Endothelial cell (in vitro differentiated cells): ENCODE data around the gene CETN3. TPM values are rescaled to one million over a fixed set of nuclear protein-coding genes. Genes with fewer than 3 reads are reported as not detected.

ENCODE experiments used
- DNase-seq: peaks from one replicate; pipeline ENCODE4 v3.0.0; 2021; ENCODE audit warnings: low spot score
- H3K27ac Mint-ChIP-seq: one replicate; pipeline ENCODE4 v1.8.0; 2021; ENCODE audit warnings: mixed read lengths, inconsistent platforms; ENCODE audit not compliant: unreplicated experiment
- H3K27me3 Mint-ChIP-seq: one replicate; pipeline ENCODE4 v1.8.0; 2021; ENCODE audit warnings: mild to moderate bottlenecking, moderate library complexity, mixed read lengths, inconsistent platforms; ENCODE audit not compliant: unreplicated experiment
- H3K36me3 Mint-ChIP-seq: one replicate; pipeline ENCODE4 v1.8.0; 2021; ENCODE audit warnings: mild to moderate bottlenecking, low read depth, mixed read lengths, inconsistent platforms; ENCODE audit not compliant: unreplicated experiment
- H3K4me1 Mint-ChIP-seq: one replicate; pipeline ENCODE4 v1.8.0; 2021; ENCODE audit warnings: mild to moderate bottlenecking, mixed read lengths, inconsistent platforms; ENCODE audit not compliant: unreplicated experiment
- H3K4me3 Mint-ChIP-seq: one replicate; pipeline ENCODE4 v1.8.0; 2021; ENCODE audit warnings: mild to moderate bottlenecking, mixed read lengths, inconsistent platforms; ENCODE audit not compliant: unreplicated experiment
- H3K9me3 Mint-ChIP-seq: one replicate; pipeline ENCODE4 v1.8.0; 2021; ENCODE audit warnings: mixed read lengths, inconsistent platforms; ENCODE audit not compliant: unreplicated experiment
- total RNA-seq: library from RNA; stranded (reverse); fragmentation: NEBNext Ultra II Directional; extraction: Animal tissue kit (Norgen Biotek cat#: 25700); gene quantifications from one replicate; pipeline ENCODE4 v1.2.1, GENCODE V29; 2021; ENCODE audit not compliant: unreplicated experiment
- TF ChIP-seq, protein P1 (sequence below): fragments of 200-600 bp; sonication (generic); IDR thresholded peaks from one replicate; pipeline ENCODE4 v1.5.0; 2021; ENCODE audit warnings: antibody characterized with exemption; ENCODE audit not compliant: unreplicated experiment

CETN3 gene
- total RNA-seq, 1 donor from 2014 or later: 20.4 TPM

- no peaks in the 10 kb centered on the region for H3K4me1 Mint-ChIP-seq
These were observed 24.7 kb upstream of the CETN3 start for GRCh38 chr5:90434116-90434714.

GRCh38 chr5:90424245-90424644 lies 14.7 kb upstream of the CETN3 start:
- no peak overlapping the region for H3K27ac Mint-ChIP-seq
- no peak overlapping the region for H3K4me3 Mint-ChIP-seq
- TF ChIP-seq, protein P1, sequence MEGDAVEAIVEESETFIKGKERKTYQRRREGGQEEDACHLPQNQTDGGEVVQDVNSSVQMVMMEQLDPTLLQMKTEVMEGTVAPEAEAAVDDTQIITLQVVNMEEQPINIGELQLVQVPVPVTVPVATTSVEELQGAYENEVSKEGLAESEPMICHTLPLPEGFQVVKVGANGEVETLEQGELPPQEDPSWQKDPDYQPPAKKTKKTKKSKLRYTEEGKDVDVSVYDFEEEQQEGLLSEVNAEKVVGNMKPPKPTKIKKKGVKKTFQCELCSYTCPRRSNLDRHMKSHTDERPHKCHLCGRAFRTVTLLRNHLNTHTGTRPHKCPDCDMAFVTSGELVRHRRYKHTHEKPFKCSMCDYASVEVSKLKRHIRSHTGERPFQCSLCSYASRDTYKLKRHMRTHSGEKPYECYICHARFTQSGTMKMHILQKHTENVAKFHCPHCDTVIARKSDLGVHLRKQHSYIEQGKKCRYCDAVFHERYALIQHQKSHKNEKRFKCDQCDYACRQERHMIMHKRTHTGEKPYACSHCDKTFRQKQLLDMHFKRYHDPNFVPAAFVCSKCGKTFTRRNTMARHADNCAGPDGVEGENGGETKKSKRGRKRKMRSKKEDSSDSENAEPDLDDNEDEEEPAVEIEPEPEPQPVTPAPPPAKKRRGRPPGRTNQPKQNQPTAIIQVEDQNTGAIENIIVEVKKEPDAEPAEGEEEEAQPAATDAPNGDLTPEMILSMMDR: no peak
- H3K27me3 Mint-ChIP-seq: no peaks in the 10 kb centered on the region
- no peaks in the 10 kb centered on the region for H3K36me3 Mint-ChIP-seq
- H3K4me1 Mint-ChIP-seq: no peaks in the 10 kb centered on the region
- DNase-seq: no peak
- H3K9me3 Mint-ChIP-seq: no peaks in the 10 kb centered on the region

More at GRCh38 chr5:90434116-90434714, 24.7 kb upstream of the CETN3 start:
- Mint-ChIP-seq H3K36me3 (no peaks in the 10 kb centered on the region), H3K27ac (no peak overlapping the region), H3K9me3 (no peaks in the 10 kb centered on the region), H3K27me3 (no peaks in the 10 kb centered on the region), H3K4me3 (no peak overlapping the region)
- peak; percentile 54 for DNase-seq
- TF ChIP-seq, protein P1: peak; percentile 52

GRCh38 chr5:90421136-90421535 lies 11.6 kb upstream of the CETN3 start:
- H3K4me1 Mint-ChIP-seq: no peaks in the 10 kb centered on the region
- no peak overlapping the region for H3K27ac Mint-ChIP-seq
- H3K4me3 Mint-ChIP-seq: no peak overlapping the region
- H3K9me3 Mint-ChIP-seq: no peaks in the 10 kb centered on the region
- H3K36me3 Mint-ChIP-seq: no peaks in the 10 kb centered on the region
- H3K27me3 Mint-ChIP-seq: no peaks in the 10 kb centered on the region
- TF ChIP-seq, protein P1: no peak
- DNase-seq: peak; percentile 28

GRCh38 chr5:90418214-90418613 lies 8.7 kb upstream of the CETN3 start:
- H3K4me1 Mint-ChIP-seq: no peaks in the 10 kb centered on the region
- TF ChIP-seq, protein P1: no peak
- H3K27ac Mint-ChIP-seq: no peak overlapping the region
- H3K27me3 Mint-ChIP-seq: no peaks in the 10 kb centered on the region
- H3K9me3 Mint-ChIP-seq: no peaks in the 10 kb centered on the region
- no peaks in the 10 kb centered on the region for H3K36me3 Mint-ChIP-seq
- DNase-seq: no peak
- H3K4me3 Mint-ChIP-seq: no peak overlapping the region

- Mint-ChIP-seq H3K4me1 (no peaks in the 10 kb centered on the region), H3K27me3 (no peaks in the 10 kb centered on the region), H3K9me3 (no peaks in the 10 kb centered on the region), H3K4me3 (no peak overlapping the region), H3K27ac (no peak overlapping the region), H3K36me3 (no peaks in the 10 kb centered on the region)
- TF ChIP-seq, protein P1: no peak
- DNase-seq: no peak
These were observed 714 bp upstream of the CETN3 start for GRCh38 chr5:90410178-90410762.
